HepG2 (cell line): ENCODE results near the gene PSMB11. TPM values are rescaled to one million over a fixed set of nuclear protein-coding genes. Genes with fewer than 3 reads are reported as not detected.

Source experiments
- AHR ChIP-seq: IDR thresholded peaks from 2 replicates; pipeline ENCODE4 v1.6.1; 2018; ENCODE audit warnings: missing genetic modification reagents, missing compliant biosample characterization
- ASH2L ChIP-seq: fragments of 300-600, 200-600 bp; sonication (generic); IDR thresholded peaks from 2 replicates; pipeline ENCODE4 v1.7.0; 2017; ENCODE audit warnings: low read depth, mild to moderate bottlenecking, moderate library complexity, mixed read lengths, low read length; ENCODE audit not compliant: insufficient read length
- BRCA1 ChIP-seq: sonication (generic); formaldehyde crosslinking; IDR thresholded peaks from 2 replicates; pipeline ENCODE4 v1.4.0; 2020; ENCODE audit warnings: missing genetic modification reagents
- IKZF4 ChIP-seq: sonication (generic); formaldehyde crosslinking; IDR thresholded peaks from 2 replicates; pipeline ENCODE4 v1.5.1; 2020; ENCODE audit warnings: borderline replicate concordance, mild to moderate bottlenecking, low read depth, missing genetic modification reagents; ENCODE audit errors: not compliant biosample characterization
- NFKB2 ChIP-seq: sonication (generic); formaldehyde crosslinking; IDR thresholded peaks from 2 replicates; pipeline ENCODE4 v1.4.0; 2020; ENCODE audit warnings: missing genetic modification reagents, borderline replicate concordance
- PTBP1 ChIP-seq: fragments of 200-400 bp; formaldehyde crosslinking; IDR thresholded peaks from 2 replicates; pipeline ENCODE4 v1.6.1; 2018; ENCODE audit warnings: low read length, low read depth; ENCODE audit not compliant: poor library complexity, severe bottlenecking
- RAD51 ChIP-seq: fragments of 450-650 bp; IDR thresholded peaks from 2 replicates; pipeline ENCODE4 v1.6.1; 2016; ENCODE audit warnings: borderline replicate concordance
- RBFOX2 ChIP-seq: fragments of 200-400 bp; formaldehyde crosslinking; IDR thresholded peaks from 2 replicates; pipeline ENCODE4 v1.6.1; 2017; ENCODE audit warnings: low read depth, mild to moderate bottlenecking, low read length
- SIN3A ChIP-seq: IDR thresholded peaks from 2 replicates; pipeline ENCODE4 v1.6.1; 2011; ENCODE audit warnings: low read depth, mild to moderate bottlenecking, control low read depth, low read length, borderline replicate concordance
- TAF1 ChIP-seq: sonication (generic); formaldehyde crosslinking; IDR thresholded peaks from 2 replicates; pipeline ENCODE4 v1.4.0; 2020; ENCODE audit warnings: missing genetic modification reagents
- TCF12 ChIP-seq, 2 experiments: fragments of 450-650 bp in 1 of 2; sonication (generic) in 1 of 2; formaldehyde crosslinking in 1 of 2; IDR thresholded peaks; 2 replicates each; pipeline versions ENCODE4 v1.6.1 to v1.8.0; 2017 to 2022; ENCODE audit warnings: antibody characterized with exemption in 1 of 2, mild to moderate bottlenecking in 1 of 2, missing genetic modification reagents in 1 of 2, moderate library complexity in 1 of 2
- TMF1 ChIP-seq: sonication (generic); formaldehyde crosslinking; IDR thresholded peaks from 2 replicates; pipeline ENCODE4 v1.8.1; 2022; ENCODE audit warnings: low read depth, missing genetic modification reagents
- ZFP41 ChIP-seq: sonication (generic); formaldehyde crosslinking; IDR thresholded peaks from 2 replicates; pipeline ENCODE4 v1.4.0; 2020; ENCODE audit warnings: mild to moderate bottlenecking, missing genetic modification reagents, borderline replicate concordance
- ZNF3 ChIP-seq: IDR thresholded peaks from 2 replicates; pipeline ENCODE4 v1.7.0; 2017; ENCODE audit warnings: inconsistent platforms
- polyA plus RNA-seq, 8 experiments: library from polyadenylated mRNA; depleted of rRNA in 3 of 8; stranded (reverse) in 7 of 8; unstranded in 1 of 8; fragments of >200 nt; fragmentation: Illumina TruSeq in 4 of 8; extraction: Trizol in 4 of 8; gene quantifications; 2 replicates each; pipeline versions ENCODE4 v1.2.1 to v1.2.3, GENCODE V29; 2011 to 2016; ENCODE audit warnings: low read depth in 4 of 8, missing spikeins in 1 of 8, mixed read lengths in 1 of 8; ENCODE audit not compliant: insufficient read depth in 1 of 8
- total RNA-seq, 5 experiments: library from RNA; depleted of rRNA; stranded (reverse); fragments of >200 nt; fragmentation: Illumina TruSeq; extraction: Trizol; gene quantifications; 2 replicates each; pipeline ENCODE4 v1.2.3, GENCODE V29; 2016; ENCODE audit warnings: low read depth in 1 of 5
- TF ChIP-seq, protein P1 (sequence below): sonication (generic); formaldehyde crosslinking; IDR thresholded peaks from 2 replicates; pipeline ENCODE4 v1.4.0; 2020; ENCODE audit warnings: low read depth, mild to moderate bottlenecking, missing genetic modification reagents
- TF ChIP-seq, protein P2 (sequence below): fragments of 450-650 bp; IDR thresholded peaks from 2 replicates; pipeline ENCODE4 v1.6.1; 2016
- TF ChIP-seq, protein P3 (sequence below): sonication (generic); formaldehyde crosslinking; conservative IDR thresholded peaks from 2 replicates; pipeline ENCODE4 v1.8.1; 2023; ENCODE audit warnings: missing genetic modification reagents
- TF ChIP-seq, protein P4 (sequence below): sonication (generic); formaldehyde crosslinking; IDR thresholded peaks from 2 replicates; pipeline ENCODE4 v1.5.1; 2020; ENCODE audit warnings: mild to moderate bottlenecking, missing genetic modification reagents, borderline replicate concordance

The PSMB11 gene
- total and polyA plus RNA-seq, 2 of the 13 experiments (the other 11 are each of a cell fraction or from before 2014, with no cell fraction given), result not detected

DNA sequence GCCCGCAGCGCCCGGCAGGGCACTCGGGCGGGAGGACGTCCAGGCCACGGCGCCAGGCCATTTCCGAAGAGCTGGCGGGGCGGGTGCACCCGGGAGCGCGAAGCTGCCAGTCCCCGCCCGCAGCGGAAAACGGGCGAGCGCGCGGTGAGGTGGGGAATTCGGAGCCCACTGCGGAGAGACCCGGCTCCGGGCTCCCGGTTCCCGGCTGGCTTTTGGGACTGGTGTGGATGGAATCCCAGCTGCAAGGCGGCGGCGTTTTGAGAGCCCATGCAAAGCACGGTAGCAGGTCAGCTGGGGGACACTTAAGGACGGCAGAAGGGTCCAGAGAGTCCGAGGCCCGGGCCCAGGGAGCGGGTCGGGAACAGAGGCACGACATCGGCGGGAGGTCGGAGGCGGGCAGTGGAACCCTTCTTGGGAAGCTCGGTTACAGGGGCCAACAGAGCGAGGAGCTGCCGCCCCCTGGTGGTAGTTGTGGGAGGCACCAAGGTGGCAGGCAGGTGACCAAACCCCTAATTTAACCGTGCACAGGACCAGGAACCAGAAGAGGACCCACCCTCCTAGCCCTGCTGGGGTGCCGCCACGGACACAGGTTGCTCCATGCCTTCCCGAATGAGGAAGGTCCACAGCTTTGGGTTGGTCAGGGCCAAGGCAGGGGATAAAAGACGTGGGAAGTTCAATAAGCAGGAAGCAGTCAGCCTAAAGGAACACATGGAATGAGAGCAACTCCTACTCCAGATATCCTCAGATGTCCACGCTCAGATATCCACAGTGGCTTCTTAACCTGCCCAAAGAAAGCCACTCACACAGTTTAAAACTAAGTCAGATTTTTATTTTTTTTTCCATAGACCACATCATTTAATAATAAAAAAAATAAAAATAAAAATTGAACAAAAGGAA is 16.0 kb downstream of the PSMB11 start (continued):
- TF ChIP-seq, protein P1, sequence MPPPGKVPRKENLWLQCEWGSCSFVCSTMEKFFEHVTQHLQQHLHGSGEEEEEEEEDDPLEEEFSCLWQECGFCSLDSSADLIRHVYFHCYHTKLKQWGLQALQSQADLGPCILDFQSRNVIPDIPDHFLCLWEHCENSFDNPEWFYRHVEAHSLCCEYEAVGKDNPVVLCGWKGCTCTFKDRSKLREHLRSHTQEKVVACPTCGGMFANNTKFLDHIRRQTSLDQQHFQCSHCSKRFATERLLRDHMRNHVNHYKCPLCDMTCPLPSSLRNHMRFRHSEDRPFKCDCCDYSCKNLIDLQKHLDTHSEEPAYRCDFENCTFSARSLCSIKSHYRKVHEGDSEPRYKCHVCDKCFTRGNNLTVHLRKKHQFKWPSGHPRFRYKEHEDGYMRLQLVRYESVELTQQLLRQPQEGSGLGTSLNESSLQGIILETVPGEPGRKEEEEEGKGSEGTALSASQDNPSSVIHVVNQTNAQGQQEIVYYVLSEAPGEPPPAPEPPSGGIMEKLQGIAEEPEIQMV (CRISPR knock-in tag), result peak; percentile 91
- TF ChIP-seq RAD51 (no peak), ASH2L (peak; percentile 81), AHR (CRISPR knock-in tag) (no peak; the same call in 1 of the 2 replicates), TMF1 (CRISPR knock-in tag) (no peak), ZNF3 (no peak), TCF12 (IDR thresholded peaks at IDR 0.05) (no peak), TCF12 (CRISPR knock-in tag; IDR thresholded peaks at IDR 0.05) (peak; percentile 53; the same call in 1 of the 2 replicates), NFKB2 (CRISPR knock-in tag) (peak; percentile 95; the same call in 1 of the 2 replicates), BRCA1 (peak; percentile 63; the same call in 1 of the 2 replicates), ZFP41 (peak; percentile 93; the same call in 1 of the 2 replicates), PTBP1 (peak; percentile 98), RBFOX2 (peak; percentile 81), TAF1 (CRISPR knock-in tag) (no peak; the same call in 1 of the 2 replicates), SIN3A (peak; percentile 86; the same call in 1 of the 2 replicates), IKZF4 (CRISPR knock-in tag) (peak; percentile 66)
- TF ChIP-seq, protein P2, sequence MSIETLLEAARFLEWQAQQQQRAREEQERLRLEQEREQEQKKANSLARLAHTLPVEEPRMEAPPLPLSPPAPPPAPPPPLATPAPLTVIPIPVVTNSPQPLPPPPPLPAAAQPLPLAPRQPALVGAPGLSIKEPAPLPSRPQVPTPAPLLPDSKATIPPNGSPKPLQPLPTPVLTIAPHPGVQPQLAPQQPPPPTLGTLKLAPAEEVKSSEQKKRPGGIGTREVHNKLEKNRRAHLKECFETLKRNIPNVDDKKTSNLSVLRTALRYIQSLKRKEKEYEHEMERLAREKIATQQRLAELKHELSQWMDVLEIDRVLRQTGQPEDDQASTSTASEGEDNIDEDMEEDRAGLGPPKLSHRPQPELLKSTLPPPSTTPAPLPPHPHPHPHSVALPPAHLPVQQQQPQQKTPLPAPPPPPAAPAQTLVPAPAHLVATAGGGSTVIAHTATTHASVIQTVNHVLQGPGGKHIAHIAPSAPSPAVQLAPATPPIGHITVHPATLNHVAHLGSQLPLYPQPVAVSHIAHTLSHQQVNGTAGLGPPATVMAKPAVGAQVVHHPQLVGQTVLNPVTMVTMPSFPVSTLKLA, result no peak
- TF ChIP-seq, protein P3, sequence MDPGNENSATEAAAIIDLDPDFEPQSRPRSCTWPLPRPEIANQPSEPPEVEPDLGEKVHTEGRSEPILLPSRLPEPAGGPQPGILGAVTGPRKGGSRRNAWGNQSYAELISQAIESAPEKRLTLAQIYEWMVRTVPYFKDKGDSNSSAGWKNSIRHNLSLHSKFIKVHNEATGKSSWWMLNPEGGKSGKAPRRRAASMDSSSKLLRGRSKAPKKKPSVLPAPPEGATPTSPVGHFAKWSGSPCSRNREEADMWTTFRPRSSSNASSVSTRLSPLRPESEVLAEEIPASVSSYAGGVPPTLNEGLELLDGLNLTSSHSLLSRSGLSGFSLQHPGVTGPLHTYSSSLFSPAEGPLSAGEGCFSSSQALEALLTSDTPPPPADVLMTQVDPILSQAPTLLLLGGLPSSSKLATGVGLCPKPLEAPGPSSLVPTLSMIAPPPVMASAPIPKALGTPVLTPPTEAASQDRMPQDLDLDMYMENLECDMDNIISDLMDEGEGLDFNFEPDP, result no peak
- TF ChIP-seq, protein P4, sequence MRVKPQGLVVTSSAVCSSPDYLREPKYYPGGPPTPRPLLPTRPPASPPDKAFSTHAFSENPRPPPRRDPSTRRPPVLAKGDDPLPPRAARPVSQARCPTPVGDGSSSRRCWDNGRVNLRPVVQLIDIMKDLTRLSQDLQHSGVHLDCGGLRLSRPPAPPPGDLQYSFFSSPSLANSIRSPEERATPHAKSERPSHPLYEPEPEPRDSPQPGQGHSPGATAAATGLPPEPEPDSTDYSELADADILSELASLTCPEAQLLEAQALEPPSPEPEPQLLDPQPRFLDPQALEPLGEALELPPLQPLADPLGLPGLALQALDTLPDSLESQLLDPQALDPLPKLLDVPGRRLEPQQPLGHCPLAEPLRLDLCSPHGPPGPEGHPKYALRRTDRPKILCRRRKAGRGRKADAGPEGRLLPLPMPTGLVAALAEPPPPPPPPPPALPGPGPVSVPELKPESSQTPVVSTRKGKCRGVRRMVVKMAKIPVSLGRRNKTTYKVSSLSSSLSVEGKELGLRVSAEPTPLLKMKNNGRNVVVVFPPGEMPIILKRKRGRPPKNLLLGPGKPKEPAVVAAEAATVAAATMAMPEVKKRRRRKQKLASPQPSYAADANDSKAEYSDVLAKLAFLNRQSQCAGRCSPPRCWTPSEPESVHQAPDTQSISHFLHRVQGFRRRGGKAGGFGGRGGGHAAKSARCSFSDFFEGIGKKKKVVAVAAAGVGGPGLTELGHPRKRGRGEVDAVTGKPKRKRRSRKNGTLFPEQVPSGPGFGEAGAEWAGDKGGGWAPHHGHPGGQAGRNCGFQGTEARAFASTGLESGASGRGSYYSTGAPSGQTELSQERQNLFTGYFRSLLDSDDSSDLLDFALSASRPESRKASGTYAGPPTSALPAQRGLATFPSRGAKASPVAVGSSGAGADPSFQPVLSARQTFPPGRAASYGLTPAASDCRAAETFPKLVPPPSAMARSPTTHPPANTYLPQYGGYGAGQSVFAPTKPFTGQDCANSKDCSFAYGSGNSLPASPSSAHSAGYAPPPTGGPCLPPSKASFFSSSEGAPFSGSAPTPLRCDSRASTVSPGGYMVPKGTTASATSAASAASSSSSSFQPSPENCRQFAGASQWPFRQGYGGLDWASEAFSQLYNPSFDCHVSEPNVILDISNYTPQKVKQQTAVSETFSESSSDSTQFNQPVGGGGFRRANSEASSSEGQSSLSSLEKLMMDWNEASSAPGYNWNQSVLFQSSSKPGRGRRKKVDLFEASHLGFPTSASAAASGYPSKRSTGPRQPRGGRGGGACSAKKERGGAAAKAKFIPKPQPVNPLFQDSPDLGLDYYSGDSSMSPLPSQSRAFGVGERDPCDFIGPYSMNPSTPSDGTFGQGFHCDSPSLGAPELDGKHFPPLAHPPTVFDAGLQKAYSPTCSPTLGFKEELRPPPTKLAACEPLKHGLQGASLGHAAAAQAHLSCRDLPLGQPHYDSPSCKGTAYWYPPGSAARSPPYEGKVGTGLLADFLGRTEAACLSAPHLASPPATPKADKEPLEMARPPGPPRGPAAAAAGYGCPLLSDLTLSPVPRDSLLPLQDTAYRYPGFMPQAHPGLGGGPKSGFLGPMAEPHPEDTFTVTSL, result no peak
